ENCODE data around the gene NTM. TPM values are rescaled to one million over a fixed set of nuclear protein-coding genes. Genes with fewer than 3 reads are reported as not detected.

NTM gene
- total RNA-seq, 1 experiment from 2014 or later = not detected

GRCh38 chr11:132051704-132052103 lies 681.3 kb downstream of the NTM start:
- no peak for ATAC-seq
- Histone ChIP-seq H3K9me3 (ENCODE audit: control insufficient read depth in 1 of 2, insufficient read depth in 1 of 2, low read depth in 1 of 2, low read length in 2 of 2) (peaks cover 20 to 21% of the 10 kb centered on the region in 2 experiments; a peak in 2 of 4 replicates), H4K20me1 (ENCODE audit: insufficient read depth) (no peaks in the 10 kb centered on the region), H3K9me2 (ENCODE audit: insufficient read depth) (no peaks in the 10 kb centered on the region), H3K4me1 (ENCODE audit: control insufficient read depth in 1 of 2, insufficient read depth in 2 of 2, low read length in 2 of 2) (no peaks in the 10 kb centered on the region), H3K9ac (ENCODE audit: low read length) (no peak overlapping the region), H3K27me3 (ENCODE audit: insufficient read depth, low read length) (no peaks in the 10 kb centered on the region), H3K27ac (ENCODE audit: low read depth, low read length) (no peak overlapping the region), H3K4me2 (ENCODE audit: low read length) (no peak overlapping the region), H3K36me3 (ENCODE audit: control insufficient read depth in 1 of 2, insufficient read depth in 2 of 2, low read length in 2 of 2) (no peaks in the 10 kb centered on the region), H3K4me3 (replicated peaks in 1 of 2; ENCODE audit: low read depth in 1 of 2, low read length in 2 of 2) (no peak overlapping the region), H3K79me2 (ENCODE audit: insufficient read depth, low read length) (no peaks in the 10 kb centered on the region), H2AFZ (ENCODE audit: low read depth, low read length, poor library complexity, severe bottlenecking) (no peak overlapping the region)
- intact Hi-C loops (cut with micrococcal nuclease) = no loop called here
- POLR2A ChIA-PET = no interaction called here
- CTCF ChIA-PET = no interaction called here
- RAD21 ChIA-PET (ENCODE audit: low non-redundant PET in 1 of 2, low total read pairs in 2 of 2, uncharacterized antibody in 2 of 2, unreplicated experiment in 2 of 2) = no interaction called here
- no peak for DNase-seq (ENCODE audit: low read depth, low spot score)
- TF ChIP-seq TCF7L2 (IDR thresholded peaks at IDR 0.05; ENCODE audit: borderline replicate concordance, extremely low read depth, insufficient read depth, insufficient read length) = no peak
- TF ChIP-seq ZBTB33 (IDR thresholded peaks at IDR 0.05; ENCODE audit: extremely low read depth, insufficient replicate concordance, low read length) = no peak
- no peak for TF ChIP-seq ZNF274 (IDR thresholded peaks at IDR 0.05; ENCODE audit: low read depth, low read length)
- TF ChIP-seq YY1 (IDR thresholded peaks at IDR 0.05; ENCODE audit: extremely low read depth, insufficient replicate concordance, low read depth, low read length) = no peak
- no peak for TF ChIP-seq SRF (IDR thresholded peaks at IDR 0.05; ENCODE audit: low read depth)
- TF ChIP-seq JUND (IDR thresholded peaks at IDR 0.05) = no peak
- no peak for TF ChIP-seq ZFX (IDR thresholded peaks at IDR 0.05)
- no peak for TF ChIP-seq ELF1 (IDR thresholded peaks at IDR 0.05; ENCODE audit: borderline replicate concordance, low read depth)
- no peak for TF ChIP-seq SP1 (IDR thresholded peaks at IDR 0.05; ENCODE audit: low read depth)
- no peak for TF ChIP-seq ATF3 (IDR thresholded peaks at IDR 0.05)
- TF ChIP-seq FOSL1 (IDR thresholded peaks at IDR 0.05; ENCODE audit: low read depth) = no peak
- no peak for TF ChIP-seq REST (IDR thresholded peaks at IDR 0.05; ENCODE audit: low read depth)
- TF ChIP-seq MAX (IDR thresholded peaks at IDR 0.05) = no peak
- BruUV-seq (replicated peaks) = no TSS peak

Data from HCT116 (cell line).